Spleen (tissue), 11 donors: ENCODE measurements around the gene FCGR2B. TPM values are rescaled to one million over a fixed set of nuclear protein-coding genes. Genes with fewer than 3 reads are reported as not detected.

ENCODE experiments used
- DNase-seq: peaks from one replicate; pipeline ENCODE4 v3.0.0-alpha.2; 2020
- H3K27ac ChIP-seq, 8 donors: fragments of 200-600 bp; sonication (generic) in 7 of 8; 1 replicate in 4 of 8; 2 replicates in 4 of 8; pipeline versions ENCODE4 v1.5.0 to v1.8.0; 2016 to 2021; ENCODE audit warnings: inconsistent platforms in 4 of 8, mild to moderate bottlenecking in 4 of 8, moderate library complexity in 1 of 8
- H3K27me3 ChIP-seq, 7 donors: fragments of 200-600 bp; sonication (generic) in 6 of 7; replicated peaks in 1 of 7; 1 replicate in 4 of 7; 2 replicates in 3 of 7; pipeline versions ENCODE4 v1.5.0 to v1.8.0; 2016 to 2021; ENCODE audit warnings: inconsistent platforms in 3 of 7, mild to moderate bottlenecking in 1 of 7
- H3K36me3 ChIP-seq, 6 donors: fragments of 200-600 bp; sonication (generic) in 5 of 6; 1 replicate in 4 of 6; 2 replicates in 2 of 6; pipeline versions ENCODE4 v1.5.0 to v1.8.0; 2016 to 2021; ENCODE audit warnings: inconsistent platforms in 2 of 6
- H3K4me1 ChIP-seq, 6 donors: fragments of 200-600 bp; sonication (generic) in 5 of 6; 1 replicate in 3 of 6; 2 replicates in 3 of 6; pipeline versions ENCODE4 v1.5.0 to v1.8.0; 2016 to 2021; ENCODE audit warnings: inconsistent platforms in 3 of 6
- H3K4me3 ChIP-seq, 8 donors: fragments of 200-600 bp; sonication (generic) in 7 of 8; 1 replicate in 4 of 8; 2 replicates in 4 of 8; pipeline versions ENCODE4 v1.5.0 to v1.8.0; 2016 to 2021; ENCODE audit warnings: inconsistent platforms in 4 of 8, mild to moderate bottlenecking in 4 of 8, moderate library complexity in 2 of 8
- H3K9me3 ChIP-seq, 8 donors: fragments of 200-600 bp; sonication (generic) in 7 of 8; 1 replicate in 4 of 8; 2 replicates in 4 of 8; pipeline versions ENCODE4 v1.5.0 to v1.8.0; 2016 to 2021; ENCODE audit warnings: inconsistent platforms in 4 of 8
- POLR2A ChIP-seq, 3 donors: fragments of 450-650 bp; IDR thresholded peaks; one replicate each; pipeline ENCODE4 v1.5.1; 2017; ENCODE audit warnings: antibody characterized with exemption in 3 of 3, mild to moderate bottlenecking in 1 of 3
- POLR2AphosphoS5 ChIP-seq, 3 donors: sonication (generic); formaldehyde crosslinking; IDR thresholded peaks; one replicate each; pipeline ENCODE4 v1.5.1; 2017; ENCODE audit warnings: antibody characterized with exemption in 3 of 3
- WGBS, 5 donors: extraction: QIAGEN DNeasy Blood & Tissue Kit in 3 of 5; methylation state at CpG; one replicate each; pipeline versions ENCODE4 v1.1.5 to v1.1.7; 2013 to 2018; 5-methylcytosine and 5-hydroxymethylcytosine counted together
- intact Hi-C: fragments of 100-400 bp; cut with DNase I; formaldehyde crosslinking; loops from one replicate; pipeline ENCODE4 v1.15.0; 2023; ENCODE audit warnings: low total_unique reads
- polyA plus RNA-seq, 3 donors: library from polyadenylated mRNA; stranded (reverse); fragments of 200-250 nt; gene quantifications; one replicate each; pipeline ENCODE4 v1.2.1, GENCODE V29; 2013
- total RNA-seq, 7 donors: library from RNA; depleted of rRNA in 3 of 7; stranded (reverse); fragments of >200 nt in 3 of 7; fragmentation: NEBNext Ultra II Directional in 4 of 7; extraction: Animal tissue kit (Norgen Biotek cat#: 25700) in 4 of 7; gene quantifications; one replicate each; pipeline versions ENCODE4 v1.1.0 to v1.2.1, GENCODE V29; 2016 to 2021
- TF ChIP-seq, protein P1 (sequence below), 11 experiments: fragments of 200-600 bp in 7 of 11; fragments of 450-650 bp in 4 of 11; sonication (generic) in 4 of 11; IDR thresholded peaks in 8 of 11; conservative IDR thresholded peaks in 3 of 11; 1 replicate in 7 of 11; 2 replicates in 4 of 11; pipeline versions ENCODE4 v1.4.0 to v1.8.0; 2016 to 2021; ENCODE audit warnings: antibody characterized with exemption in 11 of 11, inconsistent platforms in 4 of 11, mild to moderate bottlenecking in 1 of 11
- donor health status: healthy with polysubstance abuse.
- donor health status: DM: no; HTN: no; CAD: no; lungs with moderate emphysema.
- donor health status: DM: no; HTN: no; CAD: no.
- donor health status: Bipolar disorder and iron deficiency.
- donor health status: healthy.
- donor health status: DM: no; HTN: no; CAD: no.
- donor health status: DM: yes; HTN: yes; CAD: no.

FCGR2B gene
- total and polyA plus RNA-seq, 10 donors = 29.7 to 66.7 (median 42.5) TPM

DNA sequence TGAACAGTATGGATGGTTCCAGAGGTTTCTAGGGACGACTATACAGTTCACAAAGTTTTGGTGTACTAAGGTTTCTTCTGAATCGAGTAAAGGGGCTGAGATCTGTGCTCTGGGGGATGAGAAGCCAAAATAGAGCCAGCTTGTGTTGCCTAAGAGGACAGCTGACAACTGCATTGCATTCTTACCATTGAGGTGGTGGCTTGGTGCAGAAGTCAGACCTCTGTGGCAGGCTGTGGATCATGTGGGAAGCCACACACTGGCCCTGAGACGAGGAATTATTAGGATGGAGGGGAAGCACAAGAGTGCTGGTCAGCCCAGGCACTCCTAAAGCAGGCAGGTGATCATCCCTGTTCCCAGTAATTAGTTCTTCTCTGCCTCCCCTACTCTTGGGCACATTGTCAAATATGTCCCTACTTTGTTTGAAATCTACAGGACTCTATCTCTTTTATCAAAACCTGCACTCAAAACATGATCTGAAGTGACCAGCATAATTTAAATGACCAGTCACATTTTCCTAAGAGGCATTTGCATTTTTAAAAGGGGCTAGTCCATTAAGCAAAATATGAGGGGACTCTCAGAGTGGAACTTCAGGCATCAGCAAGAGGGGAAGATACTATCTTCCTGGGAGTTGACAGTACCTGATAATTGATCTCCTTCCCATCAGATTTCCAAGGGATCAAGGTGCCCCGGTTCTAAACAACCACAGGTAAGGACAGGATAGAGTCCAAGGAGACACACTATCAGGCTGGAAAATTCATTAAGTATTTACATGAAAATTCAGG is 58.2 kb downstream of the FCGR2B start, which contains the start of gene FCRLB:
Gene FCRLB (plus strand): TSS at position 589 of the 782 bp plus-strand sequence. CDS start 1,129 bp downstream, outside the sequence.
- Histone ChIP-seq H3K36me3 (no peaks in the 10 kb centered on the region), H3K27ac (no peak within 1 kb of the TSS), H3K27me3 (peaks cover 0 to 43% (median 0%) of the 10 kb centered on the region in 7 donors), H3K9me3 (no peaks in the 10 kb centered on the region), H3K4me1 (peaks cover 6 to 70% (median 33%) of the 10 kb centered on the region in 6 donors), H3K4me3 (no peak within 1 kb of the TSS)
- 32 to 69% (median 48%) methylated on average over 3 to 4 of the region's 4 CpGs for WGBS, 5 donors
- intact Hi-C loops = no loop called here
- TF ChIP-seq POLR2A (IDR thresholded peaks at IDR 0.05) = no peak
- no peak for TF ChIP-seq POLR2AphosphoS5 (IDR thresholded peaks at IDR 0.05)
- TF ChIP-seq, protein P1, sequence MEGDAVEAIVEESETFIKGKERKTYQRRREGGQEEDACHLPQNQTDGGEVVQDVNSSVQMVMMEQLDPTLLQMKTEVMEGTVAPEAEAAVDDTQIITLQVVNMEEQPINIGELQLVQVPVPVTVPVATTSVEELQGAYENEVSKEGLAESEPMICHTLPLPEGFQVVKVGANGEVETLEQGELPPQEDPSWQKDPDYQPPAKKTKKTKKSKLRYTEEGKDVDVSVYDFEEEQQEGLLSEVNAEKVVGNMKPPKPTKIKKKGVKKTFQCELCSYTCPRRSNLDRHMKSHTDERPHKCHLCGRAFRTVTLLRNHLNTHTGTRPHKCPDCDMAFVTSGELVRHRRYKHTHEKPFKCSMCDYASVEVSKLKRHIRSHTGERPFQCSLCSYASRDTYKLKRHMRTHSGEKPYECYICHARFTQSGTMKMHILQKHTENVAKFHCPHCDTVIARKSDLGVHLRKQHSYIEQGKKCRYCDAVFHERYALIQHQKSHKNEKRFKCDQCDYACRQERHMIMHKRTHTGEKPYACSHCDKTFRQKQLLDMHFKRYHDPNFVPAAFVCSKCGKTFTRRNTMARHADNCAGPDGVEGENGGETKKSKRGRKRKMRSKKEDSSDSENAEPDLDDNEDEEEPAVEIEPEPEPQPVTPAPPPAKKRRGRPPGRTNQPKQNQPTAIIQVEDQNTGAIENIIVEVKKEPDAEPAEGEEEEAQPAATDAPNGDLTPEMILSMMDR (IDR thresholded peaks at IDR 0.05 in 8 of 11, conservative IDR thresholded peaks at IDR 0.05 in 3 of 11) = no peak
- no peak for DNase-seq

DNA sequence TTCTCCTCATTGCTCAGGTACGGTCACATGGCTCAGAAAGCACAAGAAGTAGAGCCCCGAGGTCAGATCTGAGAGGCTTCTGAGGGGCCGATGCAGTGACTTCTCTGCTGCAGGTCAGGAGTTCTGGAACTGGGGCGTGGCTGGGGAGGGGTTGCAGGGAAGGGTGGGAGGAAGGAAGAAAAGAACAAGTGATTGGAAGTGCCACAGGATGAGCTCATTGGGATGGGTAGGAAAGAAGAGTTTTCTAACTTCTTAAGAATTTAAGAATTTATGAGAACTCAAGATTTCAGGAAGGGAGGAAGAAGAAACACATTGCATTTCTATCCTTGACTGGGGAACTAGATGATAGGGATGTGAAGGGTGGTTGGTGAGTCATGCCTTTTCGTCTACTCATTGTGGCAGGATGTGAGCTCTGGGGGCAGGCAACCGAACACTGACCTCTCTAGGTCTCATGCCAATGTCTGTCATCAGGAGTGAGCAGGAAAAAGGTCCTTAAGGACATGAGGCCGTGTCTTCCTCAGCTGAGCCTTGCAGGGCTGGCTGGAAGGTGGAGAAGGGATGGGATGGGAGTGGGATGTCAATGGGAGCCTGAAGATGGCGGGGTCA is 58.9 kb downstream of the FCGR2B start:
- Histone ChIP-seq H3K9me3 (no peaks in the 10 kb centered on the region), H3K4me1 (peaks cover 6 to 77% (median 40%) of the 10 kb centered on the region in 6 donors), H3K36me3 (no peaks in the 10 kb centered on the region), H3K27ac (no peak overlapping the region), H3K4me3 (no peak overlapping the region), H3K27me3 (peaks cover 0 to 46% (median 0%) of the 10 kb centered on the region in 7 donors)
- TF ChIP-seq POLR2AphosphoS5 (IDR thresholded peaks at IDR 0.05) = no peak
- TF ChIP-seq, protein P1 (IDR thresholded peaks at IDR 0.05 in 8 of 11, conservative IDR thresholded peaks at IDR 0.05 in 3 of 11) = no peak
- TF ChIP-seq POLR2A (IDR thresholded peaks at IDR 0.05) = no peak
- intact Hi-C loops = no loop called here
- no peak for DNase-seq
- WGBS, 5 donors = 46 to 57% (median 52%) methylated on average over 8 of the region's 8 CpGs

DNA sequence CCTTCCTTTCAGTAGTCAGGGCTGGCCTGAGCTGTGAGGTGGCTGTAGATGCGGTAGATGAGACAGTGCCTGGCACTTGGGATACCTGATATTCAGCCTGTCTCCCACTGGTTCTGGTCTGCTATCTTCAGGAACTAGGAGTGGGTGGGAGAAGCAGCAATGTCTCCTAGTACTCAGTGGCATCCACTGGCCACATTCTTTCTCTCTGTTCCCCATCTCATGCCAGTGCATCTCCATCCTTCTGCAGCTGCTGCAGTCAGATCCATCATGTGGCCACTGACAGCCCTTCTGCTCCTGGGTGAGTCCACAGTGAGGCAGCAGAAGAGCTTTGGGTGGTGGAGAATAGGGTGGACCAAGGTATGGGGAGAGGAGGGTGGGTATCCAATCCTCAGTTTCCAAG is 59.5 kb downstream of the FCGR2B start:
- Histone ChIP-seq H3K36me3 (no peaks in the 10 kb centered on the region), H3K4me1 (peaks cover 6 to 81% (median 43%) of the 10 kb centered on the region in 6 donors), H3K9me3 (no peaks in the 10 kb centered on the region), H3K4me3 (no peak overlapping the region), H3K27me3 (peaks cover 0 to 46% (median 0%) of the 10 kb centered on the region in 7 donors), H3K27ac (no peak overlapping the region)
- intact Hi-C loops = no loop called here
- 90 to 100% (median 96%) methylated on average over 1 of the region's 1 CpG for WGBS, 5 donors
- no peak for DNase-seq
- no peak for TF ChIP-seq POLR2AphosphoS5 (IDR thresholded peaks at IDR 0.05)
- TF ChIP-seq, protein P1 (IDR thresholded peaks at IDR 0.05 in 8 of 11, conservative IDR thresholded peaks at IDR 0.05 in 3 of 11) = no peak
- TF ChIP-seq POLR2A (IDR thresholded peaks at IDR 0.05) = no peak
